Measurements from ENCODE around the gene TTLL9.

Gene TTLL9

GRCh38 chr20:31948008-31948407, 77.6 kb downstream of the TTLL9 start:
- TF ChIP-seq, protein P1, sequence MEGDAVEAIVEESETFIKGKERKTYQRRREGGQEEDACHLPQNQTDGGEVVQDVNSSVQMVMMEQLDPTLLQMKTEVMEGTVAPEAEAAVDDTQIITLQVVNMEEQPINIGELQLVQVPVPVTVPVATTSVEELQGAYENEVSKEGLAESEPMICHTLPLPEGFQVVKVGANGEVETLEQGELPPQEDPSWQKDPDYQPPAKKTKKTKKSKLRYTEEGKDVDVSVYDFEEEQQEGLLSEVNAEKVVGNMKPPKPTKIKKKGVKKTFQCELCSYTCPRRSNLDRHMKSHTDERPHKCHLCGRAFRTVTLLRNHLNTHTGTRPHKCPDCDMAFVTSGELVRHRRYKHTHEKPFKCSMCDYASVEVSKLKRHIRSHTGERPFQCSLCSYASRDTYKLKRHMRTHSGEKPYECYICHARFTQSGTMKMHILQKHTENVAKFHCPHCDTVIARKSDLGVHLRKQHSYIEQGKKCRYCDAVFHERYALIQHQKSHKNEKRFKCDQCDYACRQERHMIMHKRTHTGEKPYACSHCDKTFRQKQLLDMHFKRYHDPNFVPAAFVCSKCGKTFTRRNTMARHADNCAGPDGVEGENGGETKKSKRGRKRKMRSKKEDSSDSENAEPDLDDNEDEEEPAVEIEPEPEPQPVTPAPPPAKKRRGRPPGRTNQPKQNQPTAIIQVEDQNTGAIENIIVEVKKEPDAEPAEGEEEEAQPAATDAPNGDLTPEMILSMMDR (conservative IDR thresholded peaks at IDR 0.05; ENCODE audit: low read depth, low read length): no peak
- H3K4me3 ChIP-seq (ENCODE audit: low read depth, low read length): no peak overlapping the region
- DNase-seq (ENCODE audit: low read depth): peak; percentile 12

GRCh38 chr20:31949877-31950646, 79.6 kb downstream of the TTLL9 start:
- DNase-seq (ENCODE audit: low read depth): no peak
- H3K4me3 ChIP-seq (ENCODE audit: low read depth, low read length): no peak overlapping the region
- TF ChIP-seq, protein P1 (conservative IDR thresholded peaks at IDR 0.05; ENCODE audit: low read depth, low read length): no peak

- no peak for DNase-seq (ENCODE audit: low read depth)
- TF ChIP-seq, protein P1 (conservative IDR thresholded peaks at IDR 0.05; ENCODE audit: low read depth, low read length): no peak
- H3K4me3 ChIP-seq (ENCODE audit: low read depth, low read length): peak overlapping the region; percentile 94
These were observed 80.7 kb downstream of the TTLL9 start for GRCh38 chr20:31951203-31951529.

DNA sequence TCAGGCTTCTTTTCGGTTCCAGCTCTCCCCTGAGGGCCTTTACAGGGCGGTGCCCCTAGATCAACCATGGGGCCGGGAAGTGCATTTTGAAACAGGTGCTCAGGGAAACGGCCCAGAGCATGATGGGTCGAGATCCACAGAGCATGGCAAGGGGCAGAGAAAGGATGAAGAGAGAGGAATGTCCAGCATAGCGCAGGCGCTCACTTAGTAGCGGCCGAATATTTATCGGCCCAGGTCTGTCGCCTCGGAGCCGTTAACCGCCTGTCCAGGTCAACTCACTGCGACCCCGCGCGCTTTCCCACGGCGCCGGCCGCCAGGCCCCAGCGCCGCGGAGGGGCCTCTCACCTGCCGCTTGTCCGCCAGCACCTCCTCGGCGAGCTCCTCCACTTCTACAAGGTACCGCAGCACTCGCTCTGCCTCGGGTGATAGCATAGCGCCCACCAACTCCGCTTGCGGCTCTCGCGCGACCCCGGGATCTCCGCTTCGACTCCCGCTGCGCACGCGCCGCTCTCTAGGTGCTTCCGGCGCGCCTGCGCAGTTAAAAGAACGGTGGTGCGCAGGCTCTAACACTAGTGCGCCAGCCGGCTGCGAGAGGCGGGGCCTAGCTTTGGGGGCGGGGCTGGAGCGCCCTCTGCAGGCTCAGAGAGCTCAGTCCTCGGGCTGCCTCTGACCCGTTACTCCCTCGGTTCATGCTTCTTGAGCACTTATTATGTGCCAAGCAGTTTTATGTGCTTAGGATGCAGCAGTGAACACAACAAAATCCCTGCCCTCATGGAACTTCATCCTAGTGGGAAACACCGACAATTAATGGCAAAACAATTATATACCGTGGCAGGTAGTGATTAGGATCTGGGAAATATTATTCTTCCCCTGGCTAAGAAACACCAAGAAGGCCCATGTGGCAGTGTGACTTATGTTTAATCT, 81.4 kb downstream of the TTLL9 start, which contains the start of gene PDRG1:
PDRG1 (minus strand) TSS at position 517 of the 924 bp plus-strand sequence; CDS start at position 432, 85 bp downstream.
- TF ChIP-seq, protein P1 (conservative IDR thresholded peaks at IDR 0.05; ENCODE audit: low read depth, low read length): peak; percentile 94
- H3K4me3 ChIP-seq (ENCODE audit: low read depth, low read length): peak within 1 kb of the TSS; percentile 94
- DNase-seq (ENCODE audit: low read depth): peak; percentile 97

- H3K4me3 ChIP-seq (ENCODE audit: low read depth, low read length): no peak overlapping the region
- TF ChIP-seq, protein P1 (conservative IDR thresholded peaks at IDR 0.05; ENCODE audit: low read depth, low read length): no peak
- no peak for DNase-seq (ENCODE audit: low read depth)
These were observed 83.2 kb downstream of the TTLL9 start for GRCh38 chr20:31953556-31954148.

GRCh38 chr20:31954500-31954899, 84.1 kb downstream of the TTLL9 start:
- TF ChIP-seq, protein P1 (conservative IDR thresholded peaks at IDR 0.05; ENCODE audit: low read depth, low read length): no peak
- no peak for DNase-seq (ENCODE audit: low read depth)
- H3K4me3 ChIP-seq (ENCODE audit: low read depth, low read length): no peak overlapping the region

All from choroid plexus epithelial cell (primary cell).